HCT116 (cell line): Measurements from ENCODE around the gene HECTD2.

Experiments used
- CTCF ChIP-seq, 3 experiments: fragments of 200-600 bp in 1 of 3; sonication (generic) in 1 of 3; IDR thresholded peaks in 2 of 3; conservative IDR thresholded peaks in 1 of 3; 2 replicates each; pipeline ENCODE4 v1.5.1; 2012 to 2017; ENCODE audit warnings: low read depth in 2 of 3, low read length in 2 of 3, antibody characterized with exemption in 1 of 3, borderline replicate concordance in 1 of 3, control low read depth in 1 of 3, mild to moderate bottlenecking in 1 of 3, mixed read lengths in 1 of 3, mixed run types in 1 of 3, moderate library complexity in 1 of 3; ENCODE audit not compliant: insufficient read depth in 1 of 3
- FOSL1 ChIP-seq: IDR thresholded peaks from 2 replicates; pipeline ENCODE4 v1.6.1; 2012; ENCODE audit warnings: low read depth
- POLR2A ChIP-seq: IDR thresholded peaks from 2 replicates; pipeline ENCODE4 v1.7.0; 2011; ENCODE audit warnings: borderline replicate concordance; ENCODE audit not compliant: insufficient read depth, insufficient read length; ENCODE audit errors: extremely low read depth
- POLR2AphosphoS5 ChIP-seq: IDR thresholded peaks from 2 replicates; pipeline ENCODE4 v1.6.1; 2011; ENCODE audit warnings: mild to moderate bottlenecking, low read depth, low read length, moderate library complexity
- REST ChIP-seq: IDR thresholded peaks from 2 replicates; pipeline ENCODE4 v1.6.1; 2012; ENCODE audit warnings: low read depth
- TF ChIP-seq, protein P1 (sequence below): IDR thresholded peaks from 2 replicates; pipeline ENCODE4 v1.6.1; 2012

DNA sequence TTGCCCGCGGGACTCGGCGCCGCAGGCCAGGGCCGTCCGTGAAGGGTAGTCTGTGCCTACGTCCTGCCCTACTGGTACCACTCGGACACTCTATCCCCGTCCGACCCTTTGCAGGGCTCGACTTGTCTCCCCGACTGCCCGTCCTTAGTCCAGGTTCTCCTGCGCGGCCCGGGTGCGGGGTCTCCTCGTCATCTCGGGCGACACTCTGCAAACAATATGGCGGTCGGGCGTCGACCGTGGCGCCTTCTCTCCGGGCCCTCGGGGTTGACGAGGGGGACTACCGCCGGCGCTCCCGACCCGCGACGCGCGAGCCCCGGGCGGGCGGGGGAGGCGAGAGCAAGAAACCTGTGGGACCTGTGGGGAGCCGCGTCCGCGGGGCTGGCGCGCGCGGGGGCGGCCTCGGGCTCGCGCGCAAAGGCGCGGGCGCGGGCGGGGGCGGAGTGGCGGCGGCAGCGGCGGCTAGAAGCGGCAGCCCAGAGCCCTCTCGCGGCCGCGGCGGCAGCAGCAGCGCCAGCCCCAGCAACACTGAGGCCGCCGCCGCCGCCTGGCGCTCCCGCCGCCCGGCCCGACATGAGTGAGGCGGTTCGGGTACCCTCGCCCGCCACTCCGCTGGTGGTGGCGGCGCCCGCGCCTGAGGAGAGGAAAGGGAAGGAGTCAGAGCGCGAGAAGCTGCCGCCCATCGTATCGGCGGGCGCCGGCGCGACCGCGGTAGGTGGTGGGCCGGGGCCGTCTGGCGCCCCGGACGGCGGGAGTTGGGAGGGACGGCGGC is at the start of gene HECTD2:
- TF ChIP-seq, protein P1, sequence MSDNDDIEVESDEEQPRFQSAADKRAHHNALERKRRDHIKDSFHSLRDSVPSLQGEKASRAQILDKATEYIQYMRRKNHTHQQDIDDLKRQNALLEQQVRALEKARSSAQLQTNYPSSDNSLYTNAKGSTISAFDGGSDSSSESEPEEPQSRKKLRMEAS: no peak
- TF ChIP-seq REST: no peak
- no peak for TF ChIP-seq FOSL1
- peak; percentile 59 for TF ChIP-seq POLR2AphosphoS5
- no peak; a peak in 1 of 6 replicates for TF ChIP-seq CTCF (IDR thresholded peaks at IDR 0.05 in 2 of 3, conservative IDR thresholded peaks at IDR 0.05 in 1 of 3; ENCODE audit: borderline replicate concordance in 1 of 3, insufficient read depth in 1 of 3, low read depth in 2 of 3, low read length in 2 of 3)
- peak; percentile 32 for TF ChIP-seq POLR2A
